SK-N-SH (cell line): ENCODE data around the gene FAM107B. TPM values are rescaled to one million over a fixed set of nuclear protein-coding genes. Genes with fewer than 3 reads are reported as not detected.

ENCODE experiments used
- CTCF ChIA-PET: fragments of 300-600, 350-600 bp; formaldehyde crosslinking; extraction: SDS; loops from one replicate; lab custom pipeline; 2021; lab: Yijun Ruan, JAX
- POLR2A ChIA-PET: fragments of 350-600 bp; sonication (Branson Sonifier 250); formaldehyde crosslinking; extraction: SDS; loops from one replicate; lab custom pipeline; 2020; ENCODE audit warnings: antibody characterized with exemption, inconsistent platforms; lab: Yijun Ruan, JAX
- DNase-seq: peaks from one replicate; pipeline ENCODE4 v3.0.0; 2012
- H2AFZ ChIP-seq: fragments of 200-600 bp; sonication (generic); 2 replicates; pipeline ENCODE4 v1.8.1; 2016; ENCODE audit warnings: antibody characterized with exemption, mild to moderate bottlenecking, low read depth
- H3F3A ChIP-seq: fragments of 200-600 bp; sonication (generic); replicated peaks from 2 replicates; pipeline ENCODE3; 2016; ENCODE audit warnings: antibody characterized with exemption, mild to moderate bottlenecking; ENCODE audit not compliant: insufficient read depth
- H3K27ac ChIP-seq, 2 experiments: fragments of 200-500 bp in 1 of 2; fragments of 200-600 bp in 1 of 2; sonication (Bioruptor generic) in 1 of 2; sonication (generic), shearing (Covaris generic) in 1 of 2; 2 replicates each; pipeline versions ENCODE4 v1.5.1 to v1.6.1; 2014 to 2016; ENCODE audit warnings: low read depth in 2 of 2, inconsistent platforms in 1 of 2, low read length in 1 of 2, mild to moderate bottlenecking in 1 of 2, mixed read lengths in 1 of 2
- H3K27me3 ChIP-seq: fragments of 200-600 bp; sonication (generic), shearing (Covaris generic); 2 replicates; pipeline ENCODE4 v1.6.1; 2016; ENCODE audit warnings: mixed run types; ENCODE audit not compliant: insufficient read depth
- H3K36me3 ChIP-seq, 2 experiments: fragments of 200-500 bp in 1 of 2; fragments of 200-600 bp in 1 of 2; sonication (Bioruptor generic) in 1 of 2; sonication (generic) in 1 of 2; replicated peaks in 1 of 2; 2 replicates each; pipeline versions ENCODE3 to v1.5.1; 2014 to 2016; ENCODE audit warnings: low read length in 1 of 2, mild to moderate bottlenecking in 1 of 2; ENCODE audit not compliant: insufficient read depth in 2 of 2, control insufficient read depth in 1 of 2
- H3K4me1 ChIP-seq, 2 experiments: fragments of 200-500 bp in 1 of 2; fragments of 200-600 bp in 1 of 2; sonication (Bioruptor generic) in 1 of 2; sonication (generic), shearing (Covaris generic) in 1 of 2; 2 replicates each; pipeline versions ENCODE4 v1.5.1 to v1.6.1; 2014 to 2016; ENCODE audit warnings: low read depth in 1 of 2, low read length in 1 of 2, mixed run types in 1 of 2; ENCODE audit not compliant: insufficient read depth in 2 of 2, control insufficient read depth in 1 of 2
- H3K4me2 ChIP-seq: fragments of 200-600 bp; sonication (generic), shearing (Covaris generic); 2 replicates; pipeline ENCODE4 v1.6.1; 2017; ENCODE audit warnings: mixed run types
- H3K4me3 ChIP-seq, 2 experiments: fragments of 200-500 bp in 1 of 2; fragments of 200-600 bp in 1 of 2; sonication (Bioruptor generic) in 1 of 2; sonication (generic), shearing (Covaris generic) in 1 of 2; 2 replicates each; pipeline versions ENCODE4 v1.5.1 to v1.8.1; 2014 to 2016; ENCODE audit warnings: low read depth in 2 of 2, inconsistent platforms in 1 of 2, low read length in 1 of 2, mild to moderate bottlenecking in 1 of 2, mixed read lengths in 1 of 2, moderate library complexity in 1 of 2
- H3K79me2 ChIP-seq: fragments of 200-600 bp; sonication (generic); 2 replicates; pipeline ENCODE4 v1.8.1; 2017; ENCODE audit warnings: mild to moderate bottlenecking; ENCODE audit not compliant: insufficient read depth
- H3K9ac ChIP-seq: fragments of 200-600 bp; sonication (generic); 2 replicates; pipeline ENCODE4 v1.6.1; 2017; ENCODE audit warnings: mixed run types
- H3K9me2 ChIP-seq: fragments of 200-600 bp; sonication (generic); 2 replicates; pipeline ENCODE4 v1.6.1; 2017; ENCODE audit warnings: mixed run types
- H3K9me3 ChIP-seq: fragments of 200-600 bp; sonication (generic); 2 replicates; pipeline ENCODE4 v1.6.1; 2017; ENCODE audit warnings: mixed run types, mild to moderate bottlenecking, moderate library complexity
- H4K20me1 ChIP-seq: fragments of 200-600 bp; sonication (generic); 2 replicates; pipeline ENCODE4 v1.6.1; 2017; ENCODE audit warnings: mild to moderate bottlenecking, mixed run types; ENCODE audit not compliant: insufficient read depth
- CHD2 ChIP-seq: fragments of 150-350 bp; IDR thresholded peaks from 2 replicates; pipeline ENCODE4 v1.6.1; 2018; ENCODE audit warnings: low read length; ENCODE audit not compliant: partially characterized antibody
- ELF1 ChIP-seq: IDR thresholded peaks from 2 replicates; pipeline ENCODE4 v1.4.0; 2012
- EZH2phosphoT487 ChIP-seq: fragments of 200-600 bp; sonication (generic); IDR thresholded peaks from 2 replicates; pipeline ENCODE4 v1.6.1; 2017; ENCODE audit warnings: low read depth, mixed run types, mild to moderate bottlenecking, antibody characterized with exemption, moderate library complexity, borderline replicate concordance
- FOXJ3 ChIP-seq: sonication (generic); formaldehyde crosslinking; IDR thresholded peaks from 2 replicates; pipeline ENCODE4 v1.5.1; 2020; ENCODE audit warnings: mild to moderate bottlenecking, missing genetic modification reagents
- FOXM1 ChIP-seq: IDR thresholded peaks from 2 replicates; pipeline ENCODE4 v1.4.0; 2012; ENCODE audit warnings: low read depth, mild to moderate bottlenecking
- GABPA ChIP-seq: IDR thresholded peaks from 2 replicates; pipeline ENCODE4 v1.4.0; 2012; ENCODE audit warnings: low read depth, mild to moderate bottlenecking
- MXI1 ChIP-seq: IDR thresholded peaks from 2 replicates; pipeline ENCODE4 v1.6.1; 2012; ENCODE audit warnings: mild to moderate bottlenecking, low read depth, low read length, improper control_type of control experiment
- NFIC ChIP-seq: IDR thresholded peaks from 2 replicates; pipeline ENCODE4 v1.4.0; 2012; ENCODE audit warnings: borderline replicate concordance
- PBX3 ChIP-seq: IDR thresholded peaks from 2 replicates; pipeline ENCODE4; 2012
- POLR2AphosphoS5 ChIP-seq: IDR thresholded peaks from 2 replicates; pipeline ENCODE4 v1.6.1; 2012; ENCODE audit warnings: low read depth, low read length
- REST ChIP-seq: IDR thresholded peaks from 2 replicates; pipeline ENCODE4 v1.6.1; 2012; ENCODE audit warnings: mild to moderate bottlenecking, low read depth, low read length, moderate library complexity
- RFX5 ChIP-seq: IDR thresholded peaks from 2 replicates; pipeline ENCODE4 v1.6.1; 2012; ENCODE audit warnings: mild to moderate bottlenecking, improper control_type of control experiment, low read length
- RXRA ChIP-seq: IDR thresholded peaks from 2 replicates; pipeline ENCODE4 v1.4.0; 2012; ENCODE audit warnings: low read depth, mild to moderate bottlenecking, borderline replicate concordance
- SIN3A ChIP-seq: IDR thresholded peaks from 2 replicates; pipeline ENCODE4 v1.6.1; 2012; ENCODE audit warnings: low read depth, mild to moderate bottlenecking, low read length, moderate library complexity, borderline replicate concordance
- TCF12 ChIP-seq: IDR thresholded peaks from 2 replicates; pipeline ENCODE4 v1.4.0; 2012
- USF1 ChIP-seq: IDR thresholded peaks from 2 replicates; pipeline ENCODE4 v1.4.0; 2012; ENCODE audit warnings: low read depth, borderline replicate concordance
- YY1 ChIP-seq: IDR thresholded peaks from 2 replicates; pipeline ENCODE4 v1.4.0; 2012; ENCODE audit warnings: low read depth, mild to moderate bottlenecking
- WGBS: methylation state at CpG from one replicate; pipeline ENCODE4 v1.1.6; 2017; ENCODE audit warnings: low lambda C conversion rate; 5-methylcytosine and 5-hydroxymethylcytosine counted together
- polyA plus RNA-seq, 3 experiments: library from polyadenylated mRNA; depleted of rRNA; stranded (reverse); fragments of >200 nt; gene quantifications; 2 replicates each; pipeline ENCODE4 v1.2.3, GENCODE V29; 2012

Gene FAM107B
- polyA plus RNA-seq, 1 of the 3 experiments (the other 2 are of a cell fraction), result 1.0 TPM

- peaks cover 0 to 16% of the 10 kb centered on the region in 2 experiments; a peak in 1 of 4 replicates for H3K4me1 ChIP-seq
- no peaks in the 10 kb centered on the region for H3K9me3 ChIP-seq
- no peak overlapping the region for H3K9ac ChIP-seq
- H3K36me3 ChIP-seq, result no peaks in the 10 kb centered on the region
- ChIA-PET CTCF (no interaction called here), POLR2A (no interaction called here)
- H3K79me2 ChIP-seq, result no peaks in the 10 kb centered on the region
- H3K9me2 ChIP-seq, result no peaks in the 10 kb centered on the region
- 55% methylated on average over 10 of the region's 10 CpGs for WGBS
- no peak overlapping the region for H3K4me3 ChIP-seq
- no peak overlapping the region for H3K4me2 ChIP-seq
- TF ChIP-seq TCF12 (no peak), NFIC (no peak), USF1 (no peak), RXRA (no peak), FOXM1 (no peak), YY1 (no peak), EZH2phosphoT487 (no peak), CHD2 (no peak), POLR2AphosphoS5 (no peak), SIN3A (no peak), FOXJ3 (CRISPR knock-in tag) (no peak), PBX3 (no peak), RFX5 (no peak), REST (no peak), GABPA (no peak), ELF1 (no peak), MXI1 (no peak)
- no peak for DNase-seq
- H3F3A ChIP-seq, result no peaks in the 10 kb centered on the region
- H4K20me1 ChIP-seq, result no peaks in the 10 kb centered on the region
- no peak overlapping the region for H3K27ac ChIP-seq
- no peaks in the 10 kb centered on the region for H3K27me3 ChIP-seq
- H2AFZ ChIP-seq, result no peak overlapping the region
Measured at GRCh38 chr10:14749070-14749809, 25.5 kb downstream of the FAM107B start.
